ENCODE results near the gene PRIMA1.

PRIMA1 gene

GRCh38 chr14:93713726-93714405 is 74.4 kb downstream of the PRIMA1 start:
- no peak for ATAC-seq (ENCODE audit: low read depth)

GRCh38 chr14:93712838-93713724 is 75.2 kb downstream of the PRIMA1 start:
- ATAC-seq (ENCODE audit: low read depth) (no peak), DNase-seq (ENCODE audit: low spot score in 2 of 2) (no peak)
- H3K27ac Mint-ChIP-seq, result no peak overlapping the region
- H3K4me3 Mint-ChIP-seq, result no peak overlapping the region
- H3K36me3 Mint-ChIP-seq, result no peaks in the 10 kb centered on the region
- H3K9me3 Mint-ChIP-seq, result no peaks in the 10 kb centered on the region
- peaks cover 10% of the 10 kb centered on the region for H3K27me3 Mint-ChIP-seq
- H3K4me1 Mint-ChIP-seq, result no peaks in the 10 kb centered on the region

More at GRCh38 chr14:93713726-93714405, 74.4 kb downstream of the PRIMA1 start:
- Mint-ChIP-seq H3K36me3 (no peaks in the 10 kb centered on the region), H3K4me1 (no peaks in the 10 kb centered on the region), H3K27ac (no peak overlapping the region), H3K27me3 (peaks cover 10% of the 10 kb centered on the region), H3K4me3 (no peak overlapping the region), H3K9me3 (no peaks in the 10 kb centered on the region)
- no peak for DNase-seq (ENCODE audit: low spot score in 2 of 2)

GRCh38 chr14:93712079-93712837 is 76.0 kb downstream of the PRIMA1 start:
- no peak overlapping the region for H3K4me3 Mint-ChIP-seq
- peaks cover 10% of the 10 kb centered on the region for H3K27me3 Mint-ChIP-seq
- no peaks in the 10 kb centered on the region for H3K4me1 Mint-ChIP-seq
- no peaks in the 10 kb centered on the region for H3K9me3 Mint-ChIP-seq
- H3K27ac Mint-ChIP-seq, result no peak overlapping the region
- ATAC-seq (ENCODE audit: low read depth) (no peak), DNase-seq (ENCODE audit: low spot score in 2 of 2) (no peak)
- H3K36me3 Mint-ChIP-seq, result no peaks in the 10 kb centered on the region

GRCh38 chr14:93709249-93709648 is 79.0 kb downstream of the PRIMA1 start:
- no peaks in the 10 kb centered on the region for H3K9me3 Mint-ChIP-seq
- no peak overlapping the region for H3K4me3 Mint-ChIP-seq
- H3K36me3 Mint-ChIP-seq, result no peaks in the 10 kb centered on the region
- DNase-seq (ENCODE audit: low spot score in 2 of 2), result no peak
- H3K27me3 Mint-ChIP-seq, result peaks cover 5% of the 10 kb centered on the region
- H3K27ac Mint-ChIP-seq, result no peak overlapping the region
- H3K4me1 Mint-ChIP-seq, result no peaks in the 10 kb centered on the region
- no peak for ATAC-seq (ENCODE audit: low read depth)

- H3K27me3 Mint-ChIP-seq, result peaks cover 5% of the 10 kb centered on the region
- ATAC-seq (ENCODE audit: low read depth) (no peak), DNase-seq (ENCODE audit: low spot score in 2 of 2) (no peak)
- H3K4me3 Mint-ChIP-seq, result no peak overlapping the region
- no peaks in the 10 kb centered on the region for H3K4me1 Mint-ChIP-seq
- H3K36me3 Mint-ChIP-seq, result no peaks in the 10 kb centered on the region
- H3K9me3 Mint-ChIP-seq, result no peaks in the 10 kb centered on the region
- H3K27ac Mint-ChIP-seq, result no peak overlapping the region
Observed at GRCh38 chr14:93708800-93709199, 79.5 kb downstream of the PRIMA1 start.

GRCh38 chr14:93708311-93708734 is 80.0 kb downstream of the PRIMA1 start:
- Mint-ChIP-seq H3K4me1 (no peaks in the 10 kb centered on the region), H3K27ac (no peak overlapping the region), H3K36me3 (no peaks in the 10 kb centered on the region), H3K9me3 (no peaks in the 10 kb centered on the region), H3K4me3 (no peak overlapping the region), H3K27me3 (peaks cover 7% of the 10 kb centered on the region)
- DNase-seq (ENCODE audit: low spot score in 2 of 2) (no peak), ATAC-seq (ENCODE audit: low read depth) (no peak)

GRCh38 chr14:93707475-93707874 is 80.8 kb downstream of the PRIMA1 start:
- Mint-ChIP-seq H3K4me3 (no peak overlapping the region), H3K9me3 (no peaks in the 10 kb centered on the region), H3K36me3 (no peaks in the 10 kb centered on the region), H3K4me1 (no peaks in the 10 kb centered on the region), H3K27ac (no peak overlapping the region), H3K27me3 (peaks cover 9% of the 10 kb centered on the region)
- no peak for ATAC-seq (ENCODE audit: low read depth)
- no peak for DNase-seq (ENCODE audit: low spot score in 2 of 2)

GRCh38 chr14:93706360-93706955 is 81.8 kb downstream of the PRIMA1 start:
- Mint-ChIP-seq H3K27ac (no peak overlapping the region), H3K9me3 (no peaks in the 10 kb centered on the region)

GRCh38 chr14:93705513-93706156 is 82.7 kb downstream of the PRIMA1 start:
- Mint-ChIP-seq H3K27ac (no peak overlapping the region), H3K4me1 (no peaks in the 10 kb centered on the region), H3K36me3 (no peaks in the 10 kb centered on the region), H3K27me3 (peaks cover 10% of the 10 kb centered on the region), H3K9me3 (no peaks in the 10 kb centered on the region), H3K4me3 (no peak overlapping the region)
- ATAC-seq (ENCODE audit: low read depth) (no peak), DNase-seq (ENCODE audit: low spot score in 2 of 2) (no peak)

More at GRCh38 chr14:93706360-93706955, 81.8 kb downstream of the PRIMA1 start:
- ATAC-seq (ENCODE audit: low read depth), result no peak
- DNase-seq (ENCODE audit: low spot score in 2 of 2), result no peak
- no peaks in the 10 kb centered on the region for H3K36me3 Mint-ChIP-seq
- no peak overlapping the region for H3K4me3 Mint-ChIP-seq
- H3K27me3 Mint-ChIP-seq, result peaks cover 10% of the 10 kb centered on the region
- H3K4me1 Mint-ChIP-seq, result no peaks in the 10 kb centered on the region

- H3K36me3 Mint-ChIP-seq, result peaks cover 4% of the 10 kb centered on the region
- H3K27ac Mint-ChIP-seq, result no peak overlapping the region
- H3K9me3 Mint-ChIP-seq, result peaks cover 10% of the 10 kb centered on the region
- no peak for DNase-seq (ENCODE audit: low spot score in 2 of 2)
- no peak overlapping the region for H3K4me3 Mint-ChIP-seq
- no peaks in the 10 kb centered on the region for H3K4me1 Mint-ChIP-seq
- no peak for ATAC-seq (ENCODE audit: low read depth)
- peaks cover 10% of the 10 kb centered on the region for H3K27me3 Mint-ChIP-seq
Observed at GRCh38 chr14:93703941-93704340, 84.3 kb downstream of the PRIMA1 start.

- Mint-ChIP-seq H3K36me3 (peaks cover 4% of the 10 kb centered on the region), H3K4me1 (no peaks in the 10 kb centered on the region), H3K4me3 (no peak overlapping the region), H3K9me3 (peaks cover 11% of the 10 kb centered on the region), H3K27me3 (peaks cover 10% of the 10 kb centered on the region), H3K27ac (no peak overlapping the region)
- ATAC-seq (ENCODE audit: low read depth) (no peak), DNase-seq (ENCODE audit: low spot score in 2 of 2) (no peak)
Observed at GRCh38 chr14:93702946-93703345, 85.3 kb downstream of the PRIMA1 start.

- Mint-ChIP-seq H3K4me1 (no peaks in the 10 kb centered on the region), H3K4me3 (no peak overlapping the region), H3K27me3 (peaks cover 10% of the 10 kb centered on the region), H3K36me3 (peaks cover 4% of the 10 kb centered on the region), H3K27ac (no peak overlapping the region), H3K9me3 (peaks cover 11% of the 10 kb centered on the region)
- DNase-seq (ENCODE audit: low spot score in 2 of 2) (no peak), ATAC-seq (ENCODE audit: low read depth) (no peak)
Observed at GRCh38 chr14:93701562-93701961, 86.7 kb downstream of the PRIMA1 start.

GRCh38 chr14:93700928-93701327 is 87.4 kb downstream of the PRIMA1 start:
- H3K27me3 Mint-ChIP-seq, result peaks cover 10% of the 10 kb centered on the region

More at GRCh38 chr14:93700928-93701327, 87.4 kb downstream of the PRIMA1 start:
- peaks cover 11% of the 10 kb centered on the region for H3K9me3 Mint-ChIP-seq
- H3K27ac Mint-ChIP-seq, result no peak overlapping the region
- ATAC-seq (ENCODE audit: low read depth), result no peak
- peaks cover 4% of the 10 kb centered on the region for H3K36me3 Mint-ChIP-seq
- DNase-seq (ENCODE audit: low spot score in 2 of 2), result no peak
- no peak overlapping the region for H3K4me3 Mint-ChIP-seq
- no peaks in the 10 kb centered on the region for H3K4me1 Mint-ChIP-seq
